PC-9 (cell line): ENCODE results near the gene TAS2R42.

Experiments
- CTCF ChIP-seq: fragments of 200-600 bp; sonication (generic); conservative IDR thresholded peaks from 2 replicates; pipeline ENCODE4 v1.6.1; 2017; ENCODE audit warnings: mixed run types, antibody characterized with exemption, mild to moderate bottlenecking, moderate library complexity
- EZH2 ChIP-seq: fragments of 200-600 bp; sonication (generic); IDR thresholded peaks from 2 replicates; pipeline ENCODE4 v1.8.0; 2017; ENCODE audit warnings: antibody characterized with exemption, low read depth

GRCh38 chr12:11209113-11209512 lies 22.4 kb upstream of the TAS2R42 start:
- TF ChIP-seq CTCF: no peak
- no peak for TF ChIP-seq EZH2
